ENCODE results near the gene RASA3.

RASA3 gene

GRCh38 chr13:114046431-114046975 is 85.9 kb downstream of the RASA3 start:
- DNase-seq, result peak; percentile 30

- DNase-seq, result peak; percentile 15
These were observed 87.2 kb downstream of the RASA3 start for GRCh38 chr13:114045113-114045735.

- DNase-seq, result peak; percentile 11
These were observed 87.9 kb downstream of the RASA3 start for GRCh38 chr13:114044486-114044885.

GRCh38 chr13:114043421-114044053 is 88.9 kb downstream of the RASA3 start:
- peak; percentile 92 for DNase-seq

GRCh38 chr13:114042066-114042815 is 90.2 kb downstream of the RASA3 start:
- DNase-seq, result no peak

GRCh38 chr13:114041493-114041892 is 90.9 kb downstream of the RASA3 start:
- DNase-seq, result no peak

- no peak for DNase-seq
These were observed 92.8 kb downstream of the RASA3 start for GRCh38 chr13:114039471-114040141.

GRCh38 chr13:114038900-114039299 is 93.5 kb downstream of the RASA3 start:
- no peak for DNase-seq

GRCh38 chr13:114038211-114038613 is 94.2 kb downstream of the RASA3 start:
- no peak for DNase-seq

- no peak for DNase-seq
These were observed 94.7 kb downstream of the RASA3 start for GRCh38 chr13:114037674-114038073.

GRCh38 chr13:114035583-114036531 is 96.6 kb downstream of the RASA3 start:
- no peak for DNase-seq

- no peak for DNase-seq
These were observed 97.2 kb downstream of the RASA3 start for GRCh38 chr13:114035186-114035582.

- no peak for DNase-seq
These were observed 97.9 kb downstream of the RASA3 start for GRCh38 chr13:114034481-114034891.

GRCh38 chr13:114033541-114034315 is 98.7 kb downstream of the RASA3 start:
- no peak for DNase-seq

- no peak for DNase-seq
These were observed 100.2 kb downstream of the RASA3 start for GRCh38 chr13:114032126-114032799.

GRCh38 chr13:114031631-114032030 is 100.8 kb downstream of the RASA3 start:
- no peak for DNase-seq

GRCh38 chr13:114030666-114031610 is 101.5 kb downstream of the RASA3 start:
- no peak for DNase-seq

GRCh38 chr13:114029866-114030625 is 102.4 kb downstream of the RASA3 start:
- DNase-seq, result no peak

- DNase-seq, result no peak
These were observed 104.6 kb downstream of the RASA3 start for GRCh38 chr13:114027826-114028225.

Data from DMS53 (cell line).